ENCODE results near the gene EDN1.

GRCh38 chr6:12288914-12289313, 1.2 kb upstream of the EDN1 start:
- no peak for TF ChIP-seq CTCF (IDR thresholded peaks at IDR 0.05)
- no peak for TF ChIP-seq POLR2A (IDR thresholded peaks at IDR 0.05)

Data from testis (tissue), 2 donors.